ENCODE results near the gene RUNX2.

DNA sequence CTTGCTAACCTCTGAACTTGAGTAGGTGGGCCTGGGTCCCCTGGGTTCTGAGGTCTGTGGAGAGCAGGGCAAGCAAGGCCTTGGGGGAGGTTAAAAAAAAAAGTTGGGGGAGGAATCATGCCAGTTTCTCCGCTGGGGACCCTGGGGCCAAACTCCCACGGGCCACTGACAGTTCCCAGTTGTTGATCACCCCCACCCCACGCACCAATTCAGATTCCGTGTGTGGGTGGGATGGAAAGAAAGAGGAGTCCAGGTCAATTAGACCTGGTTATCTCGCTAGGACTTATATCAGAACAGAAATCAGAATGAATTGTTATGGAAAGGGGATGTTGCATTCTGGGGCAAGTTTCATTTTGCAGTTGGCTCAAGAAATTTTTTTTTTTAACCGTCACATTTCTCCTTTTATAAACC is 96.3 kb downstream of the RUNX2 start:
- TF ChIP-seq, protein P1, sequence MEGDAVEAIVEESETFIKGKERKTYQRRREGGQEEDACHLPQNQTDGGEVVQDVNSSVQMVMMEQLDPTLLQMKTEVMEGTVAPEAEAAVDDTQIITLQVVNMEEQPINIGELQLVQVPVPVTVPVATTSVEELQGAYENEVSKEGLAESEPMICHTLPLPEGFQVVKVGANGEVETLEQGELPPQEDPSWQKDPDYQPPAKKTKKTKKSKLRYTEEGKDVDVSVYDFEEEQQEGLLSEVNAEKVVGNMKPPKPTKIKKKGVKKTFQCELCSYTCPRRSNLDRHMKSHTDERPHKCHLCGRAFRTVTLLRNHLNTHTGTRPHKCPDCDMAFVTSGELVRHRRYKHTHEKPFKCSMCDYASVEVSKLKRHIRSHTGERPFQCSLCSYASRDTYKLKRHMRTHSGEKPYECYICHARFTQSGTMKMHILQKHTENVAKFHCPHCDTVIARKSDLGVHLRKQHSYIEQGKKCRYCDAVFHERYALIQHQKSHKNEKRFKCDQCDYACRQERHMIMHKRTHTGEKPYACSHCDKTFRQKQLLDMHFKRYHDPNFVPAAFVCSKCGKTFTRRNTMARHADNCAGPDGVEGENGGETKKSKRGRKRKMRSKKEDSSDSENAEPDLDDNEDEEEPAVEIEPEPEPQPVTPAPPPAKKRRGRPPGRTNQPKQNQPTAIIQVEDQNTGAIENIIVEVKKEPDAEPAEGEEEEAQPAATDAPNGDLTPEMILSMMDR (conservative IDR thresholded peaks at IDR 0.05; ENCODE audit: low read depth, low read length), result no peak
- TF ChIP-seq EZH2phosphoT487 (IDR thresholded peaks at IDR 0.05; ENCODE audit: borderline replicate concordance, low read length) (no peak), EZH2 (IDR thresholded peaks at IDR 0.05; ENCODE audit: low read length, unreplicated experiment) (no peak)

All from PC-3 (cell line).